IMR-90 (cell line): Measurements from ENCODE around the gene ITPR2. TPM values are rescaled to one million over a fixed set of nuclear protein-coding genes. Genes with fewer than 3 reads are reported as not detected.

Source experiments
- ATAC-seq: fragments of 200-7000 bp; cut with Tn5 transposase; 2 replicates; pipeline ENCODE4 v1.9.1; 2020; ENCODE audit warnings: low read depth, mild to moderate bottlenecking, moderate library complexity
- BruUV-seq: library from RNA; stranded (reverse); fragments of 400-500 nt; replicated peaks from 2 replicates; lab custom pipeline; 2021; lab: Mats Ljungman, UMichigan
- CTCF ChIA-PET: fragments of 300-600 bp; formaldehyde crosslinking; extraction: SDS; loops from one replicate; lab custom pipeline; 2021; ENCODE audit warnings: antibody characterized with exemption; lab: Yijun Ruan, JAX
- POLR2A ChIA-PET: fragments of 300-600 bp; sonication (Branson Sonifier 250); formaldehyde crosslinking; loops from one replicate; lab custom pipeline; 2022; ENCODE audit warnings: antibody characterized with exemption; ENCODE audit not compliant: unreplicated experiment; lab: Charles Lee
- DNase-seq: peaks from one replicate; pipeline ENCODE4 v3.0.0; 2013
- H2AFZ ChIP-seq: replicated peaks from 2 replicates; pipeline ENCODE3; 2013; ENCODE audit warnings: low read length, mild to moderate bottlenecking; ENCODE audit not compliant: poor library complexity
- H2AK5ac ChIP-seq: 2 replicates; pipeline ENCODE4 v1.6.1; 2013; ENCODE audit warnings: low read depth, low read length, inconsistent platforms
- H2AK9ac ChIP-seq: replicated peaks from 2 replicates; pipeline ENCODE3; 2013; ENCODE audit warnings: mild to moderate bottlenecking, low read depth, low read length, moderate library complexity; ENCODE audit not compliant: poor library complexity
- H2BK120ac ChIP-seq: 2 replicates; pipeline ENCODE4 v1.6.1; 2013; ENCODE audit warnings: low read depth, low read length, inconsistent platforms
- H2BK15ac ChIP-seq: 3 replicates; pipeline ENCODE4 v1.6.1; 2013; ENCODE audit warnings: low read depth, low read length, inconsistent platforms
- H2BK20ac ChIP-seq: 2 replicates; pipeline ENCODE4 v1.6.1; 2013; ENCODE audit warnings: low read depth, mild to moderate bottlenecking, inconsistent platforms, low read length, moderate library complexity
- H2BK5ac ChIP-seq: 2 replicates; pipeline ENCODE4 v1.6.1; 2013; ENCODE audit warnings: mild to moderate bottlenecking, low read depth, low read length, inconsistent platforms; ENCODE audit not compliant: poor library complexity, severe bottlenecking
- H3K14ac ChIP-seq: replicated peaks from 2 replicates; pipeline ENCODE4 v1.6.1; 2013; ENCODE audit warnings: low read depth, low read length, inconsistent platforms
- H3K18ac ChIP-seq: 2 replicates; pipeline ENCODE4 v1.6.1; 2013; ENCODE audit warnings: low read depth, low read length, control low read depth
- H3K23ac ChIP-seq: 2 replicates; pipeline ENCODE4 v1.6.1; 2013; ENCODE audit warnings: low read depth, low read length, inconsistent platforms
- H3K27ac ChIP-seq: 2 replicates; pipeline ENCODE4 v1.5.1; 2013; ENCODE audit warnings: mild to moderate bottlenecking, control low read depth, low read length; ENCODE audit not compliant: insufficient read depth
- H3K27me3 ChIP-seq: 2 replicates; pipeline ENCODE4 v1.6.1; 2013; ENCODE audit warnings: low read length; ENCODE audit not compliant: control insufficient read depth, insufficient read depth
- H3K36me3 ChIP-seq: 2 replicates; pipeline ENCODE4 v1.6.1; 2013; ENCODE audit warnings: low read length, mixed read lengths; ENCODE audit not compliant: control insufficient read depth, insufficient read depth
- H3K4ac ChIP-seq: 2 replicates; pipeline ENCODE4 v1.6.1; 2013; ENCODE audit warnings: low read depth, low read length, inconsistent platforms
- H3K4me1 ChIP-seq: 2 replicates; pipeline ENCODE4 v1.6.1; 2013; ENCODE audit warnings: low read length, mixed read lengths; ENCODE audit not compliant: control insufficient read depth, insufficient read depth
- H3K4me2 ChIP-seq: 2 replicates; pipeline ENCODE4 v1.6.1; 2013; ENCODE audit warnings: low read depth, mild to moderate bottlenecking, control low read depth, low read length, moderate library complexity
- H3K4me3 ChIP-seq: 2 replicates; pipeline ENCODE4 v1.5.1; 2013; ENCODE audit warnings: low read depth, mild to moderate bottlenecking, control low read depth, low read length, moderate library complexity; ENCODE audit not compliant: insufficient read depth
- H3K56ac ChIP-seq: 2 replicates; pipeline ENCODE4 v1.6.1; 2013; ENCODE audit warnings: low read length, inconsistent platforms; ENCODE audit not compliant: insufficient read depth; ENCODE audit errors: extremely low read depth
- H3K79me1 ChIP-seq, 2 experiments: 2 replicates each; pipeline ENCODE4 v1.6.1; 2013; ENCODE audit warnings: low read length in 2 of 2, inconsistent platforms in 1 of 2, low read depth in 1 of 2
- H3K9ac ChIP-seq: 2 replicates; pipeline ENCODE4 v1.6.1; 2013; ENCODE audit warnings: low read depth, low read length, control low read depth
- H3K9me1 ChIP-seq: 2 replicates; pipeline ENCODE4 v1.6.1; 2013; ENCODE audit warnings: low read length, inconsistent platforms; ENCODE audit not compliant: insufficient read depth
- H3K9me3 ChIP-seq: 2 replicates; pipeline ENCODE4 v1.6.1; 2013; ENCODE audit warnings: low read length; ENCODE audit not compliant: control insufficient read depth, insufficient read depth
- H4K20me1 ChIP-seq: 2 replicates; pipeline ENCODE4 v1.6.1; 2013; ENCODE audit warnings: low read length, inconsistent platforms; ENCODE audit not compliant: insufficient read depth
- H4K5ac ChIP-seq: 2 replicates; pipeline ENCODE4 v1.6.1; 2013; ENCODE audit warnings: mild to moderate bottlenecking, low read depth, low read length, control low read depth
- H4K8ac ChIP-seq, 2 experiments: 2 replicates each; pipeline ENCODE4 v1.6.1; 2013; ENCODE audit warnings: low read depth in 2 of 2, low read length in 2 of 2, control low read depth in 1 of 2, inconsistent platforms in 1 of 2
- H4K91ac ChIP-seq: 2 replicates; pipeline ENCODE4 v1.6.1; 2013; ENCODE audit warnings: low read depth, low read length, inconsistent platforms; ENCODE audit not compliant: insufficient read depth
- BHLHE40 ChIP-seq: fragments of 150-350 bp; IDR thresholded peaks from 2 replicates; pipeline ENCODE4 v1.6.1; 2016; ENCODE audit warnings: mild to moderate bottlenecking, low read depth, low read length
- CEBPB ChIP-seq: IDR thresholded peaks from 2 replicates; pipeline ENCODE4 v1.6.1; 2012; ENCODE audit warnings: low read depth, low read length, improper control_type of control experiment
- FOS ChIP-seq: fragments of 150-350 bp; IDR thresholded peaks from 2 replicates; pipeline ENCODE4 v1.6.1; 2016; ENCODE audit warnings: low read depth, low read length
- MAFK ChIP-seq: IDR thresholded peaks from 2 replicates; pipeline ENCODE4 v1.6.1; 2012; ENCODE audit warnings: low read depth, low read length, improper control_type of control experiment
- MAZ ChIP-seq: IDR thresholded peaks from 2 replicates; pipeline ENCODE4 v1.6.1; 2012; ENCODE audit warnings: low read depth, mild to moderate bottlenecking, low read length, improper control_type of control experiment, moderate library complexity, borderline replicate concordance
- MXI1 ChIP-seq: IDR thresholded peaks from 2 replicates; pipeline ENCODE4 v1.6.1; 2012; ENCODE audit warnings: low read depth, mild to moderate bottlenecking, low read length, moderate library complexity, borderline replicate concordance
- NFE2L2 ChIP-seq: fragments of 150-350 bp; IDR thresholded peaks from 2 replicates; pipeline ENCODE4 v1.6.1; 2016; ENCODE audit warnings: low read depth, mild to moderate bottlenecking, low read length
- POLR2A ChIP-seq: IDR thresholded peaks from 2 replicates; pipeline ENCODE4 v1.6.1; 2012; ENCODE audit warnings: mild to moderate bottlenecking, low read depth, low read length
- RCOR1 ChIP-seq: IDR thresholded peaks from 2 replicates; pipeline ENCODE4 v1.6.1; 2012; ENCODE audit warnings: mild to moderate bottlenecking, low read length, improper control_type of control experiment; ENCODE audit not compliant: insufficient replicate concordance
- RFX5 ChIP-seq: IDR thresholded peaks from 2 replicates; pipeline ENCODE4 v1.8.0; 2012; ENCODE audit warnings: low read depth, mild to moderate bottlenecking, low read length, moderate library complexity
- SMC3 ChIP-seq: fragments of 150-350 bp; IDR thresholded peaks from 2 replicates; pipeline ENCODE4 v1.6.1; 2016; ENCODE audit warnings: low read depth, mild to moderate bottlenecking, antibody characterized with exemption, low read length, moderate library complexity
- WGBS, 2 experiments: methylation state at CpG; one replicate each; pipeline versions ENCODE4 v1.1.5 to v1.1.7; 2013; ENCODE audit warnings: missing lambda C conversion rate in 2 of 2; ENCODE audit not compliant: insufficient read length in 1 of 2; ENCODE audit errors: extremely low coverage in 2 of 2; 5-methylcytosine and 5-hydroxymethylcytosine counted together
- dilution Hi-C: fragments of 300-500 bp; cut with HindIII; formaldehyde crosslinking; loops from one replicate; pipeline ENCODE4 v1.14.3; 2018; ENCODE audit warnings: low sequenced_read_pairs; ENCODE audit not compliant: unreplicated experiment
- in situ Hi-C: fragments of 300-500 bp; cut with MboI; formaldehyde crosslinking; loops from 3 replicates; pipeline ENCODE4 v1.14.3; 2019; ENCODE audit warnings: low sequenced_read_pairs, inconsistent platforms, mixed read lengths
- intact Hi-C: fragments of 100-400 bp; cut with micrococcal nuclease; formaldehyde crosslinking; loops from 2 replicates; pipeline ENCODE4 v1.10.0; 2022
- polyA plus RNA-seq, 3 experiments: library from polyadenylated mRNA; depleted of rRNA; stranded (reverse); fragments of >200 nt; gene quantifications; 2 replicates each; pipeline ENCODE4 v1.2.3, GENCODE V29; 2012; ENCODE audit warnings: low replicate concordance in 1 of 3
- total RNA-seq: library from RNA; depleted of rRNA; stranded (reverse); fragments of >200 nt; gene quantifications from 2 replicates; pipeline ENCODE4 v1.2.3, GENCODE V29; 2012
- TF ChIP-seq, protein P1 (sequence below): conservative IDR thresholded peaks from 2 replicates; pipeline ENCODE4 v1.5.1; 2012; ENCODE audit warnings: mild to moderate bottlenecking, low read depth, low read length, improper control_type of control experiment
- TF ChIP-seq, protein P2 (sequence below): fragments of 150-350 bp; IDR thresholded peaks from 2 replicates; pipeline ENCODE4 v1.6.1; 2017; ENCODE audit warnings: mild to moderate bottlenecking, antibody characterized with exemption, low read length, low read depth
- TF ChIP-seq, protein P3 (sequence below): fragments of 150-350 bp; IDR thresholded peaks from 2 replicates; pipeline ENCODE4 v1.6.1; 2016; ENCODE audit warnings: low read depth, mild to moderate bottlenecking, low read length, moderate library complexity, borderline replicate concordance

Gene ITPR2
- total and polyA plus RNA-seq, 2 of the 4 experiments (the other 2 are of a cell fraction), result 1.2 to 9.0 TPM

DNA sequence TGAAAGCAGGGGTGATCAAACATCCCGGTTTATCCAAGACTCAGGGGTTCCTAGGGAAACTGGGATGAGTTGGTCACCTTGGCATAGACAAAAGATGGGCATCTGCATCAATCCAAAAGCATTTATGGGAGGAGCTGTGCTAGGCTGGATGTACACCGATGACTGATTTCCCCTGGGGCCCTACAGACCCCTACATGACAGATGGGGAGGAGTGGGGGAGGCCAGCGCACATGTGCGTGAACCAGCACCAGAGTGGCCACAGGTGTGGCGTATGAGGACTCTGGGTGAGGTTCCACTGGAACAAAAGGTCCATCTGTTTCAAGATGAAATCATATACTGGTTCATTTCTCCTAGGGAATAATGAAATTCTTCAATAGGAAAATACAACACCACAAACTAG is 210.4 kb downstream of the ITPR2 start:
- H3K4ac ChIP-seq, result no peak overlapping the region
- H3K9me3 ChIP-seq, result no peaks in the 10 kb centered on the region
- no peak overlapping the region for H4K8ac ChIP-seq
- TF ChIP-seq RFX5 (no peak), RCOR1 (no peak), MXI1 (no peak), BHLHE40 (no peak), CEBPB (no peak), FOS (no peak), SMC3 (no peak), MAFK (no peak), MAZ (no peak), POLR2A (no peak), NFE2L2 (no peak)
- TF ChIP-seq, protein P1, sequence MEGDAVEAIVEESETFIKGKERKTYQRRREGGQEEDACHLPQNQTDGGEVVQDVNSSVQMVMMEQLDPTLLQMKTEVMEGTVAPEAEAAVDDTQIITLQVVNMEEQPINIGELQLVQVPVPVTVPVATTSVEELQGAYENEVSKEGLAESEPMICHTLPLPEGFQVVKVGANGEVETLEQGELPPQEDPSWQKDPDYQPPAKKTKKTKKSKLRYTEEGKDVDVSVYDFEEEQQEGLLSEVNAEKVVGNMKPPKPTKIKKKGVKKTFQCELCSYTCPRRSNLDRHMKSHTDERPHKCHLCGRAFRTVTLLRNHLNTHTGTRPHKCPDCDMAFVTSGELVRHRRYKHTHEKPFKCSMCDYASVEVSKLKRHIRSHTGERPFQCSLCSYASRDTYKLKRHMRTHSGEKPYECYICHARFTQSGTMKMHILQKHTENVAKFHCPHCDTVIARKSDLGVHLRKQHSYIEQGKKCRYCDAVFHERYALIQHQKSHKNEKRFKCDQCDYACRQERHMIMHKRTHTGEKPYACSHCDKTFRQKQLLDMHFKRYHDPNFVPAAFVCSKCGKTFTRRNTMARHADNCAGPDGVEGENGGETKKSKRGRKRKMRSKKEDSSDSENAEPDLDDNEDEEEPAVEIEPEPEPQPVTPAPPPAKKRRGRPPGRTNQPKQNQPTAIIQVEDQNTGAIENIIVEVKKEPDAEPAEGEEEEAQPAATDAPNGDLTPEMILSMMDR, result no peak
- TF ChIP-seq, protein P2, sequence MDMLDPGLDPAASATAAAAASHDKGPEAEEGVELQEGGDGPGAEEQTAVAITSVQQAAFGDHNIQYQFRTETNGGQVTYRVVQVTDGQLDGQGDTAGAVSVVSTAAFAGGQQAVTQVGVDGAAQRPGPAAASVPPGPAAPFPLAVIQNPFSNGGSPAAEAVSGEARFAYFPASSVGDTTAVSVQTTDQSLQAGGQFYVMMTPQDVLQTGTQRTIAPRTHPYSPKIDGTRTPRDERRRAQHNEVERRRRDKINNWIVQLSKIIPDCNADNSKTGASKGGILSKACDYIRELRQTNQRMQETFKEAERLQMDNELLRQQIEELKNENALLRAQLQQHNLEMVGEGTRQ, result no peak
- TF ChIP-seq, protein P3, sequence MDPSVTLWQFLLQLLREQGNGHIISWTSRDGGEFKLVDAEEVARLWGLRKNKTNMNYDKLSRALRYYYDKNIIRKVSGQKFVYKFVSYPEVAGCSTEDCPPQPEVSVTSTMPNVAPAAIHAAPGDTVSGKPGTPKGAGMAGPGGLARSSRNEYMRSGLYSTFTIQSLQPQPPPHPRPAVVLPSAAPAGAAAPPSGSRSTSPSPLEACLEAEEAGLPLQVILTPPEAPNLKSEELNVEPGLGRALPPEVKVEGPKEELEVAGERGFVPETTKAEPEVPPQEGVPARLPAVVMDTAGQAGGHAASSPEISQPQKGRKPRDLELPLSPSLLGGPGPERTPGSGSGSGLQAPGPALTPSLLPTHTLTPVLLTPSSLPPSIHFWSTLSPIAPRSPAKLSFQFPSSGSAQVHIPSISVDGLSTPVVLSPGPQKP, result no peak
- H2AK5ac ChIP-seq, result no peak overlapping the region
- CTCF ChIA-PET, result no interaction called here
- H3K14ac ChIP-seq, result no peak overlapping the region
- H3K9me1 ChIP-seq, result no peaks in the 10 kb centered on the region
- no peaks in the 10 kb centered on the region for H3K4me1 ChIP-seq
- H3K36me3 ChIP-seq, result no peaks in the 10 kb centered on the region
- H3K18ac ChIP-seq, result no peak overlapping the region
- H2AK9ac ChIP-seq, result no peak overlapping the region
- no peak overlapping the region for H3K27ac ChIP-seq
- POLR2A ChIA-PET, result no interaction called here
- WGBS, 2 experiments, result no CpG with 5 or more reads among the region's 5 CpGs
- no peak overlapping the region for H3K56ac ChIP-seq
- H2BK15ac ChIP-seq, result no peak overlapping the region
- BruUV-seq, result no TSS peak
- no peak overlapping the region for H3K9ac ChIP-seq
- H3K23ac ChIP-seq, result no peak overlapping the region
- no peak for ATAC-seq
- H2BK20ac ChIP-seq, result no peak overlapping the region
- no peaks in the 10 kb centered on the region for H3K79me1 ChIP-seq
- no peak overlapping the region for H2BK5ac ChIP-seq
- no peaks in the 10 kb centered on the region for H3K27me3 ChIP-seq
- in situ Hi-C loops, result no loop called here
- H3K4me2 ChIP-seq, result no peak overlapping the region
- H4K20me1 ChIP-seq, result no peaks in the 10 kb centered on the region
- no peak overlapping the region for H3K4me3 ChIP-seq
- no peak overlapping the region for H4K91ac ChIP-seq
- no peak for DNase-seq
- H2BK120ac ChIP-seq, result no peak overlapping the region
- no peak overlapping the region for H2AFZ ChIP-seq
- dilution Hi-C loops, result no loop called here
- H4K5ac ChIP-seq, result no peak overlapping the region
- intact Hi-C loops, result no loop called here
